ENCODE results near the gene EVA1A.

DNA sequence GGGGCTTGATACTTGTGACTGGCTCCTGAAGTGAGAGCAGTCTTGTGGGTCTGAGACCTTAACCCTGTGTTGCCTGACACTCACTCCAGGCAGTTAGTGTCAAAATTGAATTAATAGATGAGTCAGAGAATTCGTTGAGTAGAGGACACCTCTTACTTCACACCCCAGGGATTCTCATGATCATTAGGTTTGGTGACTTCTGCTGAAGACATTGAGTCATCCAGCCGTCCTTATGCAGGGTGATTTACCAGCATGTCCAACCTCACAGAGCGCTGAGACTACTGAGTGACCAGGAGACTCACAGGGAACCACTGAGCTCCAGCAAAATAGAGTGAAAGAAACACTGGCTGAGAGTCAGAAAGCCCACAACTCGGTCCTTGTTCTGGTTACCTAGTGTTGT, 36.0 kb upstream of the EVA1A start:
- no peak for TF ChIP-seq POLR2A (IDR thresholded peaks at IDR 0.05; ENCODE audit: low read length)
- TF ChIP-seq GATA1 (IDR thresholded peaks at IDR 0.05; ENCODE audit: low read depth, low read length) = no peak
